GM21423 (cell line): Measurements from ENCODE around the gene TPBGL.

Experiments used
- ATAC-seq: cut with Tn5 transposase; IDR thresholded peaks from one replicate; pipeline ENCODE4 v1.9.1; 2021; ENCODE audit warnings: mild to moderate bottlenecking, moderate library complexity; ENCODE audit not compliant: unreplicated experiment

Gene TPBGL

GRCh38 chr11:75289511-75289760 lies 48.9 kb downstream of the TPBGL start:
- ATAC-seq = no peak

DNA sequence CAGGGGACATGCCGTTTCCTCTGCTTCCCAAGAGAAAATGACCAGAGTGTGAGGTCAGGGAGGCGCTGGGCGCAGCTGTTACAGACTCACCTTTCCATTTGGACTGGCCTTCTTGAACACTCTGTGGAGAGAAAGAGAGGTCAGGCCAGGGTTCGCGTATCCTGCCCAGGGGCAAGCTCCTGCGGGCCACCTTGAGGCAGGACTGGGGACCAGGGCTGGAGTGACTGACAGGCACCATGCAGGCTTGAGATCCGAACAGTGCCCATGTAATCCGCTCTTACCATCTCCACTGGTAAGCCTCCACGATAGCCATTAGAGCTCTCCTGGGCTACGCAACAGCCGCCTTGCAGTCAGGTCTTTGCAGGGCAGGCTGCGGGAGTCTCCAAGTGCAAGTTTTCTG lies 49.3 kb downstream of the TPBGL start:
- no peak for ATAC-seq

- ATAC-seq = no peak
Observed at GRCh38 chr11:75291741-75292140, 51.2 kb downstream of the TPBGL start.

GRCh38 chr11:75292943-75293342 lies 52.4 kb downstream of the TPBGL start:
- ATAC-seq = no peak
